Stimulated activated CD4-positive, alpha-beta T cell treated with anti-CD3 and anti-CD28 coated beads, Interleukin-1b, Interleukin-23, amount 100 ng/mL, for 1 hour (primary cell): Measurements from ENCODE around the gene UBAP1L.

Experiments used
- DNase-seq, 2 donors: peaks; one replicate each; pipeline ENCODE4 v3.0.0-alpha.2; 2020; ENCODE audit warnings: low read depth in 2 of 2

Gene UBAP1L

DNA sequence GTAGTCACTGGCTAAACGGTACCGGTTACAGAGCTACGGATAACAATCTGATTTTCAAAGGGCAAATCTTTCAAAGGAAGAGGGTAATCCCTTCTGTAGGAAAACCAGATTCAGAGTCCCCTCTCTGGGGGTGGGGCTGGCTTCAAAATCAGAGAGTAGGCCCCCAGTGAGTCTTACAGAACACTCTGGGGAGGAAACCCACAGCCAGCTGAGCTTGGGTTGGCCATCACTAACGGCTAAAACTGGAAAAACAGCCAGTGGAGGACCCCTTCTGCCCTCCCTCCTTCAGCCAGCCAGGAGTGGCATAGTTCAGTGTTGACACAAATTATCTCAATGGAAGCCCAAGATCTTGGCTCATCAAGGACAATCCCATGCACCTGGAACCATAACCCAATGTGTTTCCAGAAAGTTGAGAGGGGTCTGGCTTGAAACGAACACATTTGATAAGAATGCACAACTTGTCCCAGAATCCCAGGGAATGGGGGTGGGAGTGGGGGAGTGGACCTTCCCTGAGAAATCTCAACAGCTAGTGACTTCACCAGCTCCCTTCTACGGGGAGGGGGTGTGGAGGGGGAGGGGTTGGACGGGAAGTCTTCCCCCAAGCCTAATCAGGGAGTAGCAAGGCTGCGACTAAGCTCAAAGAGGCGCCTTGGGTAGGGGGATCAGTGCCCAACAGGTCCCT lies 48.2 kb downstream of the UBAP1L start:
- no peak for DNase-seq

DNA sequence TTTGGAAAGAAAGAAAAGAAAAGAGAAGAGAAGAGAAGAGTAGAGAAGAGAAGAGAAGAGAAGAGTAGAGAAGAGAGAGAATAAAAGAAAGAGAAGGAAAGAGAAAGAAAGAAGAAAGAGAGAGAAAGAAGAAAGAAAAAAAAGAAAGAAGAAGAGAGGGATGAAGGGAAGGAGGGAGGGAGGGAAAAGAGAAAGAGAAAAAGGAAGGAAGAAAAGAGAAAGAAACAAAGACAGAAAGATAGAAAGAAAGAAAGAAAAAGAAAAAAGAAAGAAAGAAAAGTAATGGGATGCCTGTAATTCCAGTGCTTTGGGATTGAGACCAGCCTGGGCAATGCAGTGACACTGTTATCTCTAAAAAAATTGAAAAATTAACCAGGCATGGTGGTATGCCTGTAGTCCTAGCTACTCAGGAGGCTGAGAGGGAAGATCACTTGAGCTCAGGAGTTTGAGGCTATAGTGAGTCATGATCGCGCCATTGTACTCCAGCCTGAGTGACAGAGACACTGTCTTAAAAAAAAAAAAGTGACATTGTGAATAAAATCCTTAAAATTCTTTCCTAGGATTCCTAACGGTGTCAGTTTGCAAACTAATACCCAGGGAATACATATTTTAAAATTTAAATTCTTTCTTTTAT lies 48.9 kb downstream of the UBAP1L start:
- DNase-seq: no peak

DNA sequence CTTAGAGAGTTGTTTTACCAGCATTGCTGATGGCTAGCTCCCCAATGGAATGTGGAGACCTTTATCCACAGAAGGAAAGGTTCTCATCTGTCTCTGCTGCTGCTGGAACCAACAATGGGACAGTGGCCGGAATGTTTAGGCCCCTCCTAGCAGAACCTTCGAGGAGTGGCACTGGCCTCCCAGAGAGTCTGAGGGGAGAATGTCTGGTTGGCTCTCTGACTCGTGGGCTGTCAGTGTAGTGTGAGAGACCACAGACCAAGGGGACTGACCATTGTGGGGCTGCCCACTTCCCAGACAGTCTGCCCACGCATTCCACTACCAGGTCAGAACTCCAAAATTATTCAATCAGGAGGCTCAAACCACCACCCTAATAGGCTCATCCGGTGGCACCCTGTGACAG lies 52.3 kb downstream of the UBAP1L start:
- no peak for DNase-seq

DNA sequence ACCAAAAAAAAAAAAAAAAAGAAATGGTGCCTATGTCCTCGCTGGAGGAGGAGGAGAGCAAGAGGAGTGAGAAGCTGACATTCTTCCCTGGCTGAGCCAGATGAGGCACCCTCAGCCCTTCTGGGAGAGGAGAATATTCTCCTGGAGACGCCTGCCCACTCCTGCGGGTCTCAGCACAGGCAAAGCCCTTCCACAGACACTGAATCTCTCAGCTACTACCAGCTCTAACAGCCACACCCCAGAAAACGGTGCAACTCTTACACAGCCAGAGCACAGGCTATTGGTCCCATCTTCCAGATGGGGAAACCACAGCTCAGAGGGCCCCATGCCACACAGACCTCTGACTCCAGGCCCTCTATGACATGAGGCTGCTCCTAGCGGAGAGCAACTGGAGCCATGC lies 52.9 kb downstream of the UBAP1L start:
- DNase-seq: no peak

DNA sequence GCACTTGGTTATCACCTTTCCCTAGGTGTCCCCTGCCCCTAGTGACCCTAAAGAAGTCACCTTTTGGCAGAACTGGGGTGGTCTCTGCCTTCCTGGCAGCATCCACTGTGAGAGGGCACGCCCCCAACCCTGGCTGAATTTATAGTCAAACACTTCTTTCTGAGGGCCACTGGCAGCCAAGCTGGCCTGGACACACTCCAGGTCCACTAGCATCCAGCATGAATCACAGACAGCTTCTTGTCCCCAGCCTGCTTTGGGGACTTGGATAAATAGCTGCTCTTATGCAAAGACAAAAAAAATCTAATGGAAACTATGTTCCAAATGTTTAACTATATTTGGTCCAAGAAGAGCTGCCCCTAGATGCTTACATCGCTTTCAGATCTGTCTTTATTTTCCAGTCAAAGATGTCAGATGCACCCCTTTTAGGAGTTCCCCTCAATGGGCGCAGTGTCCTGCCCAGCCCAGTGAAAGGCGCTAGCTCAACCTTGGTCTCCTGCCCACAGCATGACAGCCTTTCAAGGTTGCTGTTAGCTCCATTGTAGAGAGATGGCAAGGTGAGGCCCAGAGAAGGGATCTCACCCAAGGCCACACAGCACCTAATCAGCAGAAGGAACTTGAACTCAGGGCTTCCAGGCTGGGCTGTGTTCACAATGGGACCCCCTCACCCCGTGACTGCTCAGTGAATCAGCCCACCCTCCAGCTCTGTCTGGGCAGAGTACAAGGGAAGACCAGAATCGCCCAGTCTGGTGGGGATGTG lies 54.2 kb downstream of the UBAP1L start:
- DNase-seq: no peak

GRCh38 chr15:65059931-65060596 lies 54.9 kb downstream of the UBAP1L start:
- no peak for DNase-seq

DNA sequence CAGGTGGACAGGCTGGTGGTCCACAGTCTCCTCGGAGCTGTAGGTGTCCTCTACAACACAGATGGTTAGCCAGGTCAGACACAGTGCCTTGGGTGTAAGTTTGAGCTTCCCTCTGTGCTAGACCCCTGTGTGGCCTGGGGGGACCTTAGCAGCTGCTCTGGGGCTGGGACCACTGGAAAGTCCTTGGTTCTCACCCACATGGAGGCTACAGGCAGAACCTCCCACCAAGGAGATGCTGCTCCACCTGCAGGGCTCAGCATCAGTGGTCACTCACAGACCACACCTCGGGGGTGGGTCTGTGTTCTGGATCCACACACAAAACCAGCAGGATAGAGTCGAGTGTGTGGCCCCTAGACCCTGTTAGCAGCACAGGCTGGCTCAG lies 55.6 kb downstream of the UBAP1L start:
- no peak for DNase-seq

DNA sequence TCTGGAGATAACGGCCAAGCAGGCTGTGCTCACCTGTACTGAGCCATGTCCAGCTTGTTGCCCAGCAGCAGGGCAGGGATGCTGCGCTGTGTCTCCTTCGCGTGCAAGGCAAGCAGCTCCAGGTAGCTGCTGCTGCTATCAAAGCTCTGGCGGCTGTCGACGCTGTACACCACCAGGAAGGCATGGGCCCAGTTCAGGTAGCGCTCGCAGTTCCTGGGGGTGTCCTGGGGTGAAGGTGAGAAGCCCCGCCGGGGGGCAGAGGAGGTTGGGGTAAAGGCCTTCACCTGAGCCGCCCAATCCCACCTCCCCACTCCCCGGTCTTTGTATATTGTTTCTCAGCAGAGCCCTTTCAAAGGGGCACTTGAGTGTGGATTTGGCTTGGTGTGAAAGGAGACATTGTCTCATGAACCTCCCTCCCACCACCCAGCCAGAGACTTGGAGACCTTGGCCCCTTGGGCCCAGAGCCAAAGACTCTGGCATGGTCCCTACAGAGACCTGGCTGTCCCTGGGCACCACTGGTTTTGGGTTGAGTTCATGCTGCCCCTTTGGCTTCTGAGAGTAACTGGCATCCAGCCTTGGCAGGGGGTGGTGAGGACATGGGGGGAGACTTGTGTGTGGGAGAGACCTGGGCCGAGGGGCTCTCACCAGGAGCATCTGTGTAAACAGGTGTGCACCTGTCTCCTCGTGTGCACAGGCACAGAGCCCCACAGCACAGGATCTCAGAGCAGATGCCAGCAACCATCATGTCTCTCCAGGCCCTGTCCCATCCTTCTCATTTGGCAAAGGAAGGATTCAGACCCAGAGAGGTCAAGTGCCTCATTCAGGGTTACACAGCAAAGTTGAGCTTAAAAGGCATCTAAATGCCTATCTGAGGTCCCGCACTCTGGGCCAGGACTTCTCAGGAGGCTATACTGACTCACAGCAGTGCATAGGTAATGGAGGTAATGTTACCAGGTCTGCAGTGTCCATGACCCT lies 56.3 kb downstream of the UBAP1L start:
- no peak for DNase-seq

GRCh38 chr15:65057549-65057940 lies 57.5 kb downstream of the UBAP1L start:
- no peak for DNase-seq

- no peak for DNase-seq
Measured at GRCh38 chr15:65056868-65057548, 58.0 kb downstream of the UBAP1L start.

GRCh38 chr15:65056106-65056505 lies 58.9 kb downstream of the UBAP1L start:
- no peak for DNase-seq

DNA sequence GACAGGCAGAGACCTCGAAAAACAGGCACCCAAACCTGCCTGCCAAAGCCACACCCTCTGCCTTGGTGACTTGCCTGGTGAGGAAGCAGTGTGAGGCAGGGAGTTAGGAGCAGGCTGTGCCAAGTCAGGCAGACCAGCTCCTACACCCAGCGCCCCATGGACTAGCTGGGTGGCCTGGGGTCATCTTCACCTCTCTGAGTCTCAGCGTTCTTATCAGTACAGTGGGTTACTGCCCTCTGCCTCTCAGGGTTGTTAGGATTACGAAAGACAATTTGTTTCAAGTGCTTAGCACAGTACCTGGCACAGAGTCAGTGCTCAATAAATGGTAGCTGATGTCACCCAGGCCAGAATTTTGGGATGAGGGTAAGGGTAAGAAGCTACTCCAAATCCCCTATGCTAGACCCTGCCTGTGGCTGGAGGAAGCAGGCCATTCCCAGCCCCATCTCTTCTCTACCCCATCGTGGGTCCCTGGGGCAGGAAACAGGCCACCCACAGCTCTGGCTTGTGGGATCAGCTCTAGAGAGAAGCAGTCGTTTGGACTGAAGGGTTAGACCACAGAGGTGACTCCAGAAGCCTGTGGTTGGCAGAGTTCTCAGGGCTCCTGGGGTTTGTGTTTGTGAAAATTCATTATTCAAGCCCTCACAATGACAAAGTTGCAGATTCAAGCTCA lies 59.7 kb downstream of the UBAP1L start:
- no peak for DNase-seq

- DNase-seq: peak in 1 of 2 donors; percentile 25
Measured at GRCh38 chr15:65054333-65055200, 60.4 kb downstream of the UBAP1L start.

DNA sequence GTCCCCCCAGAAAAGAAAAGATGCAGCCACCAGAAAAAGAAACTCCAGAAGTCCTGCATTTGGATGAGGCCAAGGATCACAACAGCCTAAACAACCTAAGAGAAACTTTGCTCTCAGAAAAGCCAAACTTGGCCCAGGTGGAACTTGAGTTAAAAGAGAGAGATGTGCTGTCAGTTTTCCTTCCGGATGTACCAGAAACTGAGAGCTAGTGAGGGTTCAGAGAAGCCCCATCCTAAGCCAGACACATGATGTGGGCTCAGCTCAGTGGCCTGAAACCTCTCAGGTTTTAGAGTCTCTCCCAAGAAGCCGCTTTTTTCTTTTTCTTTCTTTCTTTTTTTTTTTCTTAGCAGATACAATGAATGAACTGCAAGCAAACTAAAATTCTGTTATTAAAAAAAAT lies 62.0 kb downstream of the UBAP1L start:
- no peak for DNase-seq

DNA sequence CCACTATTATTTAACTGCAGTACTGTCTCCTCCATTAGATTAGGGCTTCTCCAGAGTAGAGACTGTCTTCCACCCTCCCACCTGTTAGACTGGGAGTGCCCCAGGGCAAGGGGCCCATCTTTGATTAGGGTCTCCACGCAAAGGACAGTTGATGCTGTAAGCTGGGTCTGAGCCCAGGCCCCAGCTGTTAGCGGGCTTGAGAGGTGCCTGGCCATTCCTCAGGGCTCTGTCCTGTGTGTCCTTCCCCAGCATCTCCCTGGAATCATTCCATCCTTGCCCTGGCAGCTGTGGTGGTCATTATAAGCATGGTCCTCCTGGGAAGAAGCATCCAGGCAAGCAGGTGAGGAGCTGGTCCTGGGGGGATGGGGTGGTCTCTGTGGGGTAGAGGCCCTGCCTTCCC lies 63.7 kb downstream of the UBAP1L start:
- no peak for DNase-seq

- no peak for DNase-seq
Measured at GRCh38 chr15:65050270-65050669, 64.7 kb downstream of the UBAP1L start.

GRCh38 chr15:65049418-65049840 lies 65.6 kb downstream of the UBAP1L start:
- peak; percentile 66 to 75 for DNase-seq

GRCh38 chr15:65048241-65048640 lies 66.8 kb downstream of the UBAP1L start:
- DNase-seq: no peak
